ENCODE results near the gene MS4A18.
"Not testable (repeated sequence)": the region's sequence is repeated elsewhere in the genome, so short reads cannot be mapped to it uniquely, and the experiment has no call there.

Gene MS4A18

GRCh38 chr11:60740573-60740972 is 16.1 kb downstream of the MS4A18 start:
- no peak for FAIRE-seq

GRCh38 chr11:60741421-60741820 is 16.9 kb downstream of the MS4A18 start:
- no peak for FAIRE-seq

GRCh38 chr11:60743058-60743457 is 18.5 kb downstream of the MS4A18 start:
- FAIRE-seq = no peak

GRCh38 chr11:60744114-60744513 is 19.6 kb downstream of the MS4A18 start:
- FAIRE-seq = no peak

GRCh38 chr11:60747359-60747873 is 22.9 kb downstream of the MS4A18 start:
- FAIRE-seq = no peak

GRCh38 chr11:60748225-60748624 is 23.7 kb downstream of the MS4A18 start:
- FAIRE-seq = no peak

GRCh38 chr11:60748821-60749220 is 24.3 kb downstream of the MS4A18 start:
- FAIRE-seq = no peak

- FAIRE-seq = no peak
Measured at GRCh38 chr11:60750911-60751310, 26.4 kb downstream of the MS4A18 start.

GRCh38 chr11:60753309-60753708 is 28.8 kb downstream of the MS4A18 start:
- no peak for FAIRE-seq

GRCh38 chr11:60754887-60755286 is 30.4 kb downstream of the MS4A18 start:
- no peak for FAIRE-seq

GRCh38 chr11:60756307-60757032 is 31.9 kb downstream of the MS4A18 start, which contains the start of gene MS4A15:
Gene MS4A15, plus strand, starts transcription at chr11:60756867. Its CDS starts 6,867 bp downstream, at chr11:60763734.
- FAIRE-seq = no peak

GRCh38 chr11:60757231-60757800 is 32.8 kb downstream of the MS4A18 start:
- FAIRE-seq = no peak

- FAIRE-seq = not testable (repeated sequence)
Measured at GRCh38 chr11:60758671-60759070, 34.2 kb downstream of the MS4A18 start.

- not testable (repeated sequence) for FAIRE-seq
Measured at GRCh38 chr11:60759438-60760225, 35.1 kb downstream of the MS4A18 start.

GRCh38 chr11:60761436-60762190 is 37.1 kb downstream of the MS4A18 start:
- no peak for FAIRE-seq

- FAIRE-seq = no peak
Measured at GRCh38 chr11:60762851-60763691, 38.6 kb downstream of the MS4A18 start.

- no peak for FAIRE-seq
Measured at GRCh38 chr11:60763692-60764369, 39.3 kb downstream of the MS4A18 start.

GRCh38 chr11:60764879-60765278 is 40.4 kb downstream of the MS4A18 start:
- FAIRE-seq = no peak

GRCh38 chr11:60765355-60765754 is 40.8 kb downstream of the MS4A18 start:
- no peak for FAIRE-seq

GRCh38 chr11:60766547-60766946 is 42.0 kb downstream of the MS4A18 start:
- no peak for FAIRE-seq

GRCh38 chr11:60767388-60767811 is 42.9 kb downstream of the MS4A18 start:
- no peak for FAIRE-seq

Data from islet of Langerhans (tissue), 1 donor.